ENCODE results near the gene MERTK. TPM values are rescaled to one million over a fixed set of nuclear protein-coding genes. Genes with fewer than 3 reads are reported as not detected.

The MERTK gene
- total and polyA plus RNA-seq, 7 donors: 0.73 to 4.2 (median 1.6) TPM

DNA sequence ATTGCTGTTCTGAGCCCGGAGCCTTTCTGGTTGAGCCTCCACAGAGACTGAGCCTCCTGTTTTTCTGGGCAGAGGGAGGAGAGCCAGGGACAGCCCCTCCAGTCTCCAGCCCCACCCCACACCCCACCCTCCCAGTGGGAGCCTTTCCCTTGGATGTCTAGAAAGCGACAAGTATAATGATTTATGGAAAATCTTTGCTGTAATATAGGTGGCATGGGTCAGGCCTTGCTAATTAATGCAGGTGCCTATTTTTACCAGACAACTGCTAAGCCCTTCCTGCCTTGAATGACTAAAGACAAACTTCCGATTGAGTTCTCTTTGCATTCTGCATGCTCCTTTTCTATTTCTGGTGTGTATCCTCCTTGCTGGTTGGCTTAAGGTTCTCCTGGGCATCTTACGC lies 43.1 kb downstream of the MERTK start:
- no peak for DNase-seq
- peaks cover 8% of the 10 kb centered on the region for H3K4me1 ChIP-seq
- ATAC-seq: no peak
- no peaks in the 10 kb centered on the region for H3K27me3 ChIP-seq (ENCODE audit: insufficient read depth in 3 of 3, low read length in 2 of 3)
- intact Hi-C loops (cut with DNase I): no loop called here
- H3K4me3 ChIP-seq: no peak overlapping the region
- H3K27ac ChIP-seq: no peak overlapping the region
- whole genome bisulfite sequencing, 3 donors: 84 to 88% (median 85%) methylated on average over 4 of the region's 4 CpGs
- no peaks in the 10 kb centered on the region for H3K36me3 ChIP-seq (ENCODE audit: insufficient read depth in 1 of 2, low read depth in 1 of 2)
- TF ChIP-seq, protein P1, sequence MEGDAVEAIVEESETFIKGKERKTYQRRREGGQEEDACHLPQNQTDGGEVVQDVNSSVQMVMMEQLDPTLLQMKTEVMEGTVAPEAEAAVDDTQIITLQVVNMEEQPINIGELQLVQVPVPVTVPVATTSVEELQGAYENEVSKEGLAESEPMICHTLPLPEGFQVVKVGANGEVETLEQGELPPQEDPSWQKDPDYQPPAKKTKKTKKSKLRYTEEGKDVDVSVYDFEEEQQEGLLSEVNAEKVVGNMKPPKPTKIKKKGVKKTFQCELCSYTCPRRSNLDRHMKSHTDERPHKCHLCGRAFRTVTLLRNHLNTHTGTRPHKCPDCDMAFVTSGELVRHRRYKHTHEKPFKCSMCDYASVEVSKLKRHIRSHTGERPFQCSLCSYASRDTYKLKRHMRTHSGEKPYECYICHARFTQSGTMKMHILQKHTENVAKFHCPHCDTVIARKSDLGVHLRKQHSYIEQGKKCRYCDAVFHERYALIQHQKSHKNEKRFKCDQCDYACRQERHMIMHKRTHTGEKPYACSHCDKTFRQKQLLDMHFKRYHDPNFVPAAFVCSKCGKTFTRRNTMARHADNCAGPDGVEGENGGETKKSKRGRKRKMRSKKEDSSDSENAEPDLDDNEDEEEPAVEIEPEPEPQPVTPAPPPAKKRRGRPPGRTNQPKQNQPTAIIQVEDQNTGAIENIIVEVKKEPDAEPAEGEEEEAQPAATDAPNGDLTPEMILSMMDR (IDR thresholded peaks at IDR 0.05): no peak
- H3K9me3 ChIP-seq: no peaks in the 10 kb centered on the region

DNA sequence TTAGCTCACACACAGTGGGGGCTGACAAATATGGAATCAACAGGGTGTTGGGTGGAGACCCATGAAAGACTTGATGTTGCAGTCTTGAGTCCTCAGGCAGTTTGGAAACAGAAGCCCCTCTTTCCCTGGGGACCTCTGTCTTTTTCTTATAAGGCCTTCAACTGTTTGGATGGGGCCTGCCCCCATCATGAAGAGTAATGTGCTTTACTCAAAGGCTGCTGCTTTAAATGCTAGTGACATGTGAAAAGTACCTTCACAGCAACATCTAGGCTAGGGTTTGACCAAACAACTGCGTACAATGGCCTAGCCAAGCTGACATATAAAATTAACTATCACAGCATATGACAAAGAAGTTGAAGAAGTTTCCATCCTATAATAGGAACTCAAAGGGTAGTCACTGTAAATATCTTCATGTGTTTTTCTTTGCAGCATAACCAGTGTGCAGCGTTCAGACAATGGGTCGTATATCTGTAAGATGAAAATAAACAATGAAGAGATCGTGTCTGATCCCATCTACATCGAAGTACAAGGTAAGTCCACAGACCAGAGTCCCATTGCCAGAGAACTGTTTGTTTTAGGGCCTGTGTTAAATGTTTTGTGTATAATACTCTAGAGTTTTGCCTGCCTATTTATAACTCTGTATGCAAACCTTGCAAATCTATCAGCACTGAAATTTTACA lies 46.3 kb downstream of the MERTK start:
- TF ChIP-seq, protein P1 (IDR thresholded peaks at IDR 0.05): no peak
- Histone ChIP-seq H3K27ac (no peak overlapping the region), H3K4me1 (peaks cover 16% of the 10 kb centered on the region), H3K9me3 (no peaks in the 10 kb centered on the region), H3K36me3 (ENCODE audit: insufficient read depth in 1 of 2, low read depth in 1 of 2) (no peaks in the 10 kb centered on the region), H3K27me3 (ENCODE audit: insufficient read depth in 3 of 3, low read length in 2 of 3) (no peaks in the 10 kb centered on the region), H3K4me3 (no peak overlapping the region)
- 92 to 95% (median 95%) methylated on average over 5 of the region's 5 CpGs for WGBS, 3 donors
- ATAC-seq (no peak), DNase-seq (no peak)
- intact Hi-C loops (cut with DNase I): no loop called here

- no peak for DNase-seq
- Histone ChIP-seq H3K4me1 (peaks cover 16% of the 10 kb centered on the region), H3K27ac (peak overlapping the region; percentile 64), H3K36me3 (ENCODE audit: insufficient read depth in 1 of 2, low read depth in 1 of 2) (no peaks in the 10 kb centered on the region), H3K4me3 (no peak overlapping the region), H3K9me3 (no peaks in the 10 kb centered on the region), H3K27me3 (ENCODE audit: insufficient read depth in 3 of 3, low read length in 2 of 3) (no peaks in the 10 kb centered on the region)
- intact Hi-C loops (cut with DNase I): no loop called here
- ATAC-seq: no peak
- TF ChIP-seq, protein P1 (IDR thresholded peaks at IDR 0.05): no peak
- 66 to 89% (median 77%) methylated on average over 2 of the region's 2 CpGs for WGBS, 3 donors
These were observed 47.3 kb downstream of the MERTK start for GRCh38 chr2:111945444-111946293.

DNA sequence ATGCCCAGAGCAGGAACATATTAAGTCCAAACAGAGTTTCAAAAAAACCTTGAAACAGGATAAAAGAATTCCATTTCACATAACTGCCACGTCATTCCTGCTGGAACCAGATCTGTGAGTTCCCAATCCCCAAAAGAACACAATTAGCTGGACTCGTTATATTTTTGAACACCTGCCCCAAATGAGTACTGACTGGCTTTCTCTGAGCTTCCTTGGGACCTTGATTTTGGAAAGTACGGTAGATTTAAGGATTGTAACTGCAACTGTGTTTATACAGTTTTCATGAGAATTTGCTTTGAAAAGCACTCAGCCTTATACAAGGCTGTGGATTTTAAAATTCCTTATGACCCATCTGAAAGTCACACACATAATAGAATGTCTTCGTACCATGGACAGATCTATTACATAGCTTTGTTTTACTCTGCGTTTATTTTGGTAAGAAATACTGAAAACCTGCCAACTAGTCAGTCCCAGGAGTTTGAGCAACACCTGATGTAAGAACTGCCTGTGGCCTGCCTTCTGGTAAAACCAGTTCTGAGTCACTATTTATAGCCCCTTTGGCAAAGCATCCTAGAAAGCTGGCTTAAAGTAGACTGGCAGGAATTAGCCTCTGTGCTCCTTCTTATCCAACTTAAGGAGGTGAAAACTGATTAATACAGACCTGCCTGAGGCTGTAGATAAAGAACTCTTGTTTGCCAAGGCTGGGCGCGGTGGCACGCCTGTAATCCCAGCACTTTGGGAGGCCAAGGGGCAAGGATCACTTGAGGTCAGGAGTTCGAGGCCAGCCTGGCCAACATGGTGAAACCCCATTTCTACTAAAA lies 48.1 kb downstream of the MERTK start:
- H3K27ac ChIP-seq: peak overlapping the region; percentile 64
- no peaks in the 10 kb centered on the region for H3K9me3 ChIP-seq
- intact Hi-C loops (cut with DNase I): no loop called here
- DNase-seq (no peak), ATAC-seq (peak; percentile 96 to 99 (median 98))
- TF ChIP-seq, protein P1 (IDR thresholded peaks at IDR 0.05): no peak
- WGBS, 3 donors: 24 to 47% (median 26%) methylated on average over 9 of the region's 9 CpGs
- peaks cover 16% of the 10 kb centered on the region for H3K4me1 ChIP-seq
- no peaks in the 10 kb centered on the region for H3K36me3 ChIP-seq (ENCODE audit: insufficient read depth in 1 of 2, low read depth in 1 of 2)
- H3K27me3 ChIP-seq (ENCODE audit: insufficient read depth in 3 of 3, low read length in 2 of 3): no peaks in the 10 kb centered on the region
- H3K4me3 ChIP-seq: no peak overlapping the region

Data from psoas muscle (tissue), 8 donors.